ENCODE data around the gene EPB41L1. TPM values are rescaled to one million over a fixed set of nuclear protein-coding genes. Genes with fewer than 3 reads are reported as not detected.

The EPB41L1 gene
- total and polyA plus RNA-seq, 12 donors, result 7.5 to 21.7 (median 15.8) TPM

- no peak for TF ChIP-seq CTCF (IDR thresholded peaks at IDR 0.05)
- no peaks in the 10 kb centered on the region for H3K9me3 ChIP-seq
- no peak overlapping the region for H3K27ac ChIP-seq
- no peaks in the 10 kb centered on the region for H3K36me3 ChIP-seq
- no peak overlapping the region for H3K4me3 ChIP-seq
- 72 to 75% methylated on average over 3 of the region's 3 CpGs for WGBS, 2 donors
- ATAC-seq, result no peak
- H3K27me3 ChIP-seq, result no peaks in the 10 kb centered on the region
- DNase-seq, result no peak
- H3K4me1 ChIP-seq, result peaks cover 0 to 3% (median 0%) of the 10 kb centered on the region in 9 donors
- intact Hi-C loops (cut with DNase I), result no loop called here
Observed at GRCh38 chr20:36125097-36125496, 29.4 kb upstream of the EPB41L1 start.

- H3K36me3 ChIP-seq, result no peaks in the 10 kb centered on the region
- no peaks in the 10 kb centered on the region for H3K27me3 ChIP-seq
- H3K4me3 ChIP-seq, result no peak overlapping the region
- H3K27ac ChIP-seq, result no peak overlapping the region
- TF ChIP-seq CTCF (IDR thresholded peaks at IDR 0.05), result no peak
- no peak for ATAC-seq
- intact Hi-C loops (cut with DNase I), result no loop called here
- DNase-seq, result no peak
- H3K9me3 ChIP-seq, result no peaks in the 10 kb centered on the region
- peaks cover 0 to 3% (median 0%) of the 10 kb centered on the region in 9 donors for H3K4me1 ChIP-seq
- WGBS, 2 donors, result 93 to 94% methylated on average over 7 of the region's 7 CpGs
Observed at GRCh38 chr20:36126836-36127527, 27.6 kb upstream of the EPB41L1 start.

- Histone ChIP-seq H3K36me3 (no peaks in the 10 kb centered on the region), H3K27me3 (no peaks in the 10 kb centered on the region), H3K4me3 (no peak overlapping the region), H3K4me1 (peaks cover 0 to 3% (median 0%) of the 10 kb centered on the region in 9 donors), H3K9me3 (no peaks in the 10 kb centered on the region), H3K27ac (no peak overlapping the region)
- ATAC-seq, result peak in 1 of 8 donors; percentile 29
- WGBS, 2 donors, result 65 to 67% methylated on average over 3 of the region's 3 CpGs
- no peak for TF ChIP-seq CTCF (IDR thresholded peaks at IDR 0.05)
- intact Hi-C loops (cut with DNase I), result no loop called here
- DNase-seq, result no peak
Observed at GRCh38 chr20:36128463-36129159, 25.9 kb upstream of the EPB41L1 start.

- intact Hi-C loops (cut with DNase I), result no loop called here
- Histone ChIP-seq H3K36me3 (no peaks in the 10 kb centered on the region), H3K9me3 (no peaks in the 10 kb centered on the region), H3K4me3 (no peak overlapping the region), H3K27me3 (no peaks in the 10 kb centered on the region), H3K4me1 (peaks cover 0 to 3% (median 0%) of the 10 kb centered on the region in 9 donors), H3K27ac (no peak overlapping the region)
- WGBS, 2 donors, result 84 to 87% methylated on average over 8 of the region's 8 CpGs
- TF ChIP-seq CTCF (IDR thresholded peaks at IDR 0.05), result no peak
- DNase-seq (no peak), ATAC-seq (no peak)
Observed at GRCh38 chr20:36129160-36129543, 25.4 kb upstream of the EPB41L1 start.
